SU-DHL-6 (cell line): ENCODE data around the gene PDE7B.

Experiments
- H2AFZ ChIP-seq: fragments of 200-600 bp; sonication (generic); 2 replicates; pipeline ENCODE4 v1.6.1; 2014; ENCODE audit warnings: low read depth, mild to moderate bottlenecking, moderate library complexity, mixed read lengths, antibody characterized with exemption, low read length; ENCODE audit not compliant: severe bottlenecking
- H3F3A ChIP-seq: fragments of 200-600 bp; shearing (Covaris generic); 2 replicates; pipeline ENCODE4 v1.6.0; 2016; ENCODE audit warnings: antibody characterized with exemption, mild to moderate bottlenecking; ENCODE audit not compliant: insufficient read depth
- H3K27ac ChIP-seq: fragments of 200-600 bp; sonication (generic); 2 replicates; pipeline ENCODE4 v1.5.1; 2016; ENCODE audit warnings: low read depth, mild to moderate bottlenecking, low read length, moderate library complexity, mixed read lengths
- H3K27me3 ChIP-seq: fragments of 200-600 bp; sonication (generic), shearing (Covaris generic); 2 replicates; pipeline ENCODE4 v1.6.0; 2014; ENCODE audit warnings: mild to moderate bottlenecking, low read length
- H3K36me3 ChIP-seq: fragments of 200-600 bp; sonication (generic); 2 replicates; pipeline ENCODE4 v1.6.1; 2014; ENCODE audit warnings: mild to moderate bottlenecking, low read length, mixed read lengths
- H3K4me2 ChIP-seq: fragments of 300-600, 200-600 bp; shearing (Covaris generic), sonication (generic); 2 replicates; pipeline ENCODE4 v1.6.0; 2014; ENCODE audit warnings: low read length, low read depth, mild to moderate bottlenecking; ENCODE audit not compliant: poor library complexity, severe bottlenecking
- H3K4me3 ChIP-seq: fragments of 200-600 bp; sonication (generic); 2 replicates; pipeline ENCODE4 v1.5.1; 2014; ENCODE audit warnings: antibody characterized with exemption, low read length, mild to moderate bottlenecking, mixed read lengths; ENCODE audit not compliant: insufficient read depth, poor library complexity, severe bottlenecking
- H3K79me2 ChIP-seq: fragments of 200-600 bp; sonication (generic); 2 replicates; pipeline ENCODE4 v1.6.1; 2014; ENCODE audit warnings: mild to moderate bottlenecking, low read length, moderate library complexity; ENCODE audit not compliant: insufficient read depth
- H3K9ac ChIP-seq: fragments of 200-600 bp; sonication (generic); 2 replicates; pipeline ENCODE4 v1.7.0; 2014; ENCODE audit warnings: mild to moderate bottlenecking, low read length
- H3K9me2 ChIP-seq: fragments of 200-600 bp; sonication (generic); replicated peaks from 2 replicates; pipeline ENCODE4 v1.6.1; 2014; ENCODE audit warnings: low read length; ENCODE audit not compliant: insufficient read depth
- H3K9me3 ChIP-seq: fragments of 200-600 bp; sonication (generic); 2 replicates; pipeline ENCODE4 v1.6.1; 2014; ENCODE audit warnings: low read length, mixed read lengths; ENCODE audit not compliant: insufficient read depth
- H4K20me1 ChIP-seq: fragments of 200-600 bp; sonication (generic); 2 replicates; pipeline ENCODE4 v1.6.1; 2014; ENCODE audit warnings: low read depth, mild to moderate bottlenecking, antibody characterized with exemption, low read length, moderate library complexity, mixed read lengths
- EZH2phosphoT487 ChIP-seq: fragments of 200-600 bp; sonication (generic), shearing (Covaris generic); conservative IDR thresholded peaks from 2 replicates; pipeline ENCODE4 v1.6.1; 2018; ENCODE audit warnings: mild to moderate bottlenecking, antibody characterized with exemption, low read length, moderate library complexity, mixed read lengths
- TF ChIP-seq, protein P1 (sequence below): fragments of 200-600 bp; sonication (generic); IDR thresholded peaks from one replicate; pipeline ENCODE4 v1.5.1; 2017; ENCODE audit warnings: antibody characterized with exemption, mild to moderate bottlenecking, low read length, moderate library complexity; ENCODE audit not compliant: insufficient read depth, poor library complexity, severe bottlenecking

PDE7B gene

DNA sequence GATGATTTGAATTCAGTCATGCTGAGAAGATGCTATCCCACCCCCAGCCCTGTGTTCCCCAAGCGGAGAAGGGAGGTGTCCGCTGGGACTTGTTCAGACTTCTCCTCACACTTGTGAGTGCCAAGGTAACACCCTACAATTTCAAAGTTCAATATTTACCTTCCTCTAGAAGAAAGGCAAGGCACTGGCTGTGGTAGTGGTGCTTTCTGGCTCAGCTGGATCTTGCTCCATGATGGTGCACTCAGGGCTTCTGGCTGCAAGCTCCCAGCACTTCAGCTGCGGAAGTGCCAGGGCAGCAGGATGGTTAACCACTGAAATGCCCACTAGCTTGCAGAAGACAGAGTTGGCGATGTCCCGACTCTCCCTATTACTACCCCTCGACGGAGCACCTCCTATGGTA lies 263.2 kb downstream of the PDE7B start:
- Histone ChIP-seq H3K36me3 (no peaks in the 10 kb centered on the region), H3K79me2 (no peaks in the 10 kb centered on the region), H3K9me3 (no peaks in the 10 kb centered on the region), H3K27me3 (no peaks in the 10 kb centered on the region), H3F3A (no peaks in the 10 kb centered on the region), H3K4me2 (no peak overlapping the region), H3K4me3 (no peak overlapping the region), H4K20me1 (no peaks in the 10 kb centered on the region), H2AFZ (no peak overlapping the region), H3K27ac (no peak overlapping the region), H3K9me2 (no peaks in the 10 kb centered on the region), H3K9ac (no peak overlapping the region)
- TF ChIP-seq, protein P1, sequence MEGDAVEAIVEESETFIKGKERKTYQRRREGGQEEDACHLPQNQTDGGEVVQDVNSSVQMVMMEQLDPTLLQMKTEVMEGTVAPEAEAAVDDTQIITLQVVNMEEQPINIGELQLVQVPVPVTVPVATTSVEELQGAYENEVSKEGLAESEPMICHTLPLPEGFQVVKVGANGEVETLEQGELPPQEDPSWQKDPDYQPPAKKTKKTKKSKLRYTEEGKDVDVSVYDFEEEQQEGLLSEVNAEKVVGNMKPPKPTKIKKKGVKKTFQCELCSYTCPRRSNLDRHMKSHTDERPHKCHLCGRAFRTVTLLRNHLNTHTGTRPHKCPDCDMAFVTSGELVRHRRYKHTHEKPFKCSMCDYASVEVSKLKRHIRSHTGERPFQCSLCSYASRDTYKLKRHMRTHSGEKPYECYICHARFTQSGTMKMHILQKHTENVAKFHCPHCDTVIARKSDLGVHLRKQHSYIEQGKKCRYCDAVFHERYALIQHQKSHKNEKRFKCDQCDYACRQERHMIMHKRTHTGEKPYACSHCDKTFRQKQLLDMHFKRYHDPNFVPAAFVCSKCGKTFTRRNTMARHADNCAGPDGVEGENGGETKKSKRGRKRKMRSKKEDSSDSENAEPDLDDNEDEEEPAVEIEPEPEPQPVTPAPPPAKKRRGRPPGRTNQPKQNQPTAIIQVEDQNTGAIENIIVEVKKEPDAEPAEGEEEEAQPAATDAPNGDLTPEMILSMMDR: no peak
- TF ChIP-seq EZH2phosphoT487: no peak

DNA sequence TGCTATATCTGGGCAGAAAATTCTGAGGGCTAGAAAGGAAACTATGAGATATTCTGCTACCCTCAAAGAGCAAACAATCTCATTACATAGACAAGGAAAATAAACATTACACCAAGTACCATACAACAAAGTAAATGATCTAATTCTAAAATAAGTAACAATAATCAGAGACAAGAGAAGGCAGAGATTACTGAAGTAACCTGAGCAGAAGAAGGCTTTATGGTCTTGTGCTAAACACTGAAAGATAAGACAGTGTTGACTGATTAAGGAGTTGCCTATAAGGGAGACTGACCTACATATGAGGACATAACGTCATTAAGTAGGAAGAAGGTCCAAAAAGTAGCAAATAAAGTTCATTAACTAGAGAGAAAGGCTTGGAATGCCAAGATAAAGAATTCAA lies 264.4 kb downstream of the PDE7B start:
- no peaks in the 10 kb centered on the region for H3K9me2 ChIP-seq
- H3K9me3 ChIP-seq: no peaks in the 10 kb centered on the region
- no peak overlapping the region for H2AFZ ChIP-seq
- H3K79me2 ChIP-seq: no peaks in the 10 kb centered on the region
- TF ChIP-seq, protein P1: no peak
- no peak for TF ChIP-seq EZH2phosphoT487
- H3F3A ChIP-seq: no peaks in the 10 kb centered on the region
- no peak overlapping the region for H3K4me2 ChIP-seq
- H3K9ac ChIP-seq: no peak overlapping the region
- no peaks in the 10 kb centered on the region for H4K20me1 ChIP-seq
- no peaks in the 10 kb centered on the region for H3K27me3 ChIP-seq
- no peaks in the 10 kb centered on the region for H3K36me3 ChIP-seq
- no peak overlapping the region for H3K4me3 ChIP-seq
- H3K27ac ChIP-seq: no peak overlapping the region

DNA sequence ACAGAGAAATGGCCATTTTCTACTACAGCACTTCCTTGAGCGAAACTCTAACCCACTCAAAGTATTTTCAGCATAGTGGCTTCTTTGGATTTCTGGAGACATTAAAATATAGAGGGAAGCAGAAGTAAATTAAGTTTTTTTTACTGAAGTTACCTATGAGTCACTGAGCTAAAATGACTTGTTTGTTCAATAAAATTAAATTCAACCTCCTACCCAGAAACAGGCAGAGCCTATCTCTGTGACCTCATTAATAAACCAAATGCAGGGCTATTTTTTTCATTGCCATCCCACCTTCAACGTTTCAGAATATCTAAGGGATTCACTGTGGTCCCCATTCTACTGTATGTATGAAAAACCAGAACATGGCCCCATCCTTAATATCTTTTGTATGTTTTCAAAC lies 265.6 kb downstream of the PDE7B start:
- Histone ChIP-seq H3K9ac (no peak overlapping the region), H3K9me2 (no peaks in the 10 kb centered on the region), H3K9me3 (no peaks in the 10 kb centered on the region), H3K4me2 (no peak overlapping the region), H3F3A (no peaks in the 10 kb centered on the region), H3K36me3 (no peaks in the 10 kb centered on the region), H4K20me1 (no peaks in the 10 kb centered on the region), H3K79me2 (no peaks in the 10 kb centered on the region), H3K4me3 (no peak overlapping the region), H3K27ac (no peak overlapping the region), H3K27me3 (no peaks in the 10 kb centered on the region), H2AFZ (no peak overlapping the region)
- TF ChIP-seq, protein P1: no peak
- no peak for TF ChIP-seq EZH2phosphoT487

DNA sequence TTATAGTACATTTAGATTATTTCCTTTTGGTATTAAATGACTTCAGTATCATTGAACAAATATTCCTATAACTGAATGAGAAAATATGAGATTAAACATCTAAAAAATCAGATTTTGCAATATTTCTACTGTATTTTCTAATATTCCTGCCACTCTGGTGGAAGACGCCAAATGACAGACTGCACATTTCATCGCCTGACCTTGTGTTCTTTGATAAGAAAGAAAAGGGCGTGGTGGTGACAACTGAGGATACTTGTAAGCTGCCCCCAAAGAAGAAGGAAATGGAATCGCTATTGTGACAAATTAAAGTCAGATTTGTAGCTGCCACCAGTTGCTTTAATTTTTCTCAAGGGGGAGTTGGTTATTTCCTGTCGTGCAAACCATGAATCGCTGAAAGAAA lies 267.3 kb downstream of the PDE7B start:
- H4K20me1 ChIP-seq: no peaks in the 10 kb centered on the region
- no peaks in the 10 kb centered on the region for H3K9me2 ChIP-seq
- no peaks in the 10 kb centered on the region for H3K79me2 ChIP-seq
- no peaks in the 10 kb centered on the region for H3K27me3 ChIP-seq
- no peaks in the 10 kb centered on the region for H3K9me3 ChIP-seq
- no peak overlapping the region for H3K9ac ChIP-seq
- H3F3A ChIP-seq: no peaks in the 10 kb centered on the region
- TF ChIP-seq, protein P1: no peak
- TF ChIP-seq EZH2phosphoT487: no peak
- no peak overlapping the region for H3K4me3 ChIP-seq
- H2AFZ ChIP-seq: no peak overlapping the region
- no peak overlapping the region for H3K27ac ChIP-seq
- no peaks in the 10 kb centered on the region for H3K36me3 ChIP-seq
- H3K4me2 ChIP-seq: no peak overlapping the region
